GM12865 (cell line): Measurements from ENCODE around the gene HOXA3.

Experiments used
- DNase-seq: peaks from one replicate; pipeline ENCODE4 v3.0.0; 2010; ENCODE audit warnings: low read depth
- H3K4me3 ChIP-seq: 2 replicates; pipeline ENCODE4 v1.5.1; 2011; ENCODE audit warnings: mild to moderate bottlenecking, low read depth, low read length, control low read depth
- CTCF ChIP-seq: IDR thresholded peaks from 2 replicates; pipeline ENCODE4 v1.5.1; 2011; ENCODE audit warnings: low read length, control low read depth, low read depth, inconsistent platforms; ENCODE audit not compliant: insufficient read depth; ENCODE audit errors: missing control alignments

Gene HOXA3

GRCh38 chr7:27159266-27160144 lies 7.1 kb upstream of the HOXA3 start:
- H3K4me3 ChIP-seq = no peak overlapping the region
- no peak for DNase-seq
- no peak for TF ChIP-seq CTCF

DNA sequence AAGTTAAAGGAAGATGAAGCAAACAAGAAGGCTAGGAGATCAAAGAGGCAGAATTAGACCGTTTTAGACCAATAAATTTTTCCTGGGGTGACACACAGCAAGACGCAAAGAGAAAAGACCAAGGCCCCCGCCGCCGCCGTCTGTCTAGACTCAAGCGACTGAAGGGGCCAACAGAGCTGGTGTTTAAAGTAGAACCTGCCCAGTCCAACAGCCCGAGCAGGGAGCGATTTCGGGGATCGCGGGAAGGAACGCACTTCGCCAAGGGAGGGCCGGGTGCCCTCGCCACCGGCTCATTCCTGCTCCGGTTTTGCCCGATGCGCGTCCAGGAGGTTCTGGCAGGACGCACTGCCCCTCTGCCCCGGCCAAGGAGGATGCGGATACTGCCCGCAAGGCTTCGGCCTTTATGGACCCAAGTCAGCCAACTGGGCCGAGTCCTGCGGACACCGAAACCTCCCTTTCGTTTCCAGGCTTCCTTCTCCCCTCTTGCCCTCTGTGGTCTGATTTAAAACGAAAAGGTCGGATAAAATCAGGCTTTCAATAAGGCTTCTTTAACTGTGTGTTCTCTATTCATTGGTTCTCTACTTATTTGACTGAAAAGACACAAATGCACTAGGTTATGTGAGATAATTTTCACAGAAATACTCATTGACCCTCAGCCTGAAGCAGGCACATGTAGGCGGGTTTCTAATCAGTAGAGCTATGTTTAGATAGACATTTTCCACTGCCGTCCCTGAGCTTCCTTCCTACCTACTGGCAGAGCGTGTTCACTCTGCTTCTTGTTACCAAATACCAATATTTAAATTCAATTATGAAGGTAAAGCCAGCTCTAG lies 6.3 kb upstream of the HOXA3 start:
- H3K4me3 ChIP-seq = no peak overlapping the region
- no peak for DNase-seq
- TF ChIP-seq CTCF = no peak

DNA sequence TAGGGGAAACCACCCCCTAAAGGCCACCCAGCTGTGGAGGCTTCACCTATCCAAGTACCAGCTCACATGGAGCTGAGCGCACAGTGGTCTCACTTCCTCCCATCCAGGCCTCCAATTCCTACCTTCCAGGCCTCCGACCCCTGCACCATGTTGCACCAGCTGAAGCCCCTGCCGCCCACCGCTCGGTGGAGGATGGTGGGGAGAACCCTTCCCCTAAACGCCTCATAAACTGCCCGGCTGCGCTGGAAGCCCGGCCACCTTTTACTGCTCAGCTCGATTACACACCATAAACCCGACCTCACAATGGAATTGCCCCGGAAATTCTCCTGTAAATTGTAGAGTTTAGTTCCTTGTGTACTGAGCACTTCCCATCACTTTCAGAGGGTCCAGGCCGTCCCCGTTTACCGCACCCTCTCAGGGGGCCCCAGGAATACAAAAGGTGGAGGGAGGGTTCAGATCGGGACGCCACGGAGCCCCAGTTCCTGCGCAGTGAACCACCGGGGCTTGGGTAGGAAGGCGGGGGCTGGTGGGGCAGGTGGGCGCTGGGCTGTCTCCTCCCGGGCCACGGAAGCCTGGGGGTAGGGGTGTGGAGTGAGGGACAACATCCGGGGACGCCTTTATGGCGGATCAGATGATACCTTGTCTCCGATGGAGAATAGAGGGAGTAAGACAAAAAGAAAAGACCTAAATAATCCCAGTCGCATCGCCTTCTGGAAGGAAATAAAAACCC lies 5.5 kb upstream of the HOXA3 start:
- H3K4me3 ChIP-seq = no peak overlapping the region
- TF ChIP-seq CTCF = no peak
- no peak for DNase-seq

- TF ChIP-seq CTCF = no peak
- no peak overlapping the region for H3K4me3 ChIP-seq
- no peak for DNase-seq
These were observed 4.7 kb upstream of the HOXA3 start for GRCh38 chr7:27156916-27157701.

DNA sequence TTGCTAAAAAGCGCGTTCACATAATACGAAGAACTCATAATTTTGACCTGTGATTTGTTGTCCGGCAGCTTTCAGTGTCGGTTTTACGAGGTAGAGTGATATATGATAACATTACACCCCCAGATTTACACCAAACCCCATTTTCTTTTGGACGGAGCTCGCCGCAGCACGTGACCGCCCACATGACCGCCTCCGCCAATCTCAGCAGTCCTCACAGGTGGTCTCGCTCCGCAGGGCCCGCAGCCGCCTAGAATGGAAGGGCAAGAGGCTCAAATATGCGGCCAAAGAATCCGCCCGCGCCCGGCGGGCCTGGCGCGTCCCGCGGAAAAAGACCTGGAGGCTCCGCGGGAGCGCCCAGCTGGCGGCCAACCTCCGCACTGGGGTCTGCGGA lies 4.1 kb upstream of the HOXA3 start, which contains the start of gene HOXA7:
Gene HOXA7, minus strand, starts transcription at position 168 of the 391 bp plus-strand sequence. Its CDS starts 130 bp downstream, at position 38.
- no peak for TF ChIP-seq CTCF
- no peak for DNase-seq
- no peak within 1 kb of the TSS for H3K4me3 ChIP-seq
